Upper lobe of left lung (tissue), 4 donors: Measurements from ENCODE around the gene GALR3.

Experiments used
- CTCF ChIP-seq, 6 experiments: fragments of 450-650 bp in 4 of 6; fragments of 200-600 bp in 2 of 6; sonication (generic) in 2 of 6; IDR thresholded peaks; one replicate each; pipeline ENCODE4 v1.5.1; 2016 to 2019; ENCODE audit warnings: antibody characterized with exemption in 6 of 6
- EP300 ChIP-seq, 4 donors: sonication (generic); formaldehyde crosslinking; IDR thresholded peaks; one replicate each; pipeline ENCODE4 v1.5.1; 2017; ENCODE audit warnings: antibody characterized with exemption in 4 of 4, control low read depth in 2 of 4
- POLR2AphosphoS5 ChIP-seq, 2 donors: sonication (generic); formaldehyde crosslinking; IDR thresholded peaks; one replicate each; pipeline ENCODE4 v1.5.1; 2017; ENCODE audit warnings: antibody characterized with exemption in 2 of 2

DNA sequence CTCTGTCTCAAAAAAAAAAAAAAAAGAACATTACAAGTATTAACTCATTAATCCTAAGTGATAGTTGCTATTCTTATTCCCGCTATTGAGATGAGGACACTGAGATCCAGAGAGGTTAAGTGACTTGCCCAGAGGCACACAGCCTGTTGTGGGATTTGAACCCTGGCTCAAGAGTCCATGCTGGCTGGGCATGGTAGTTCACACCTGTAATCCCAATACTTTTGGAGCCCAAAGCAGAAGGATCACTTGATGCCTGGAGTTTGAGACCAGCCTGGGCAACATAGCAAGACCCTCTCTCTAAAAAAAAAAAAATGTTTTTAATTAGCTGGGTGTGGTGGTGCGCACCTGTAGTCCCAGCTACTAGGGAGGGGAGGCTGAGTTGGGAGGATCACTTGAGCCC lies 11.3 kb upstream of the GALR3 start:
- TF ChIP-seq CTCF (IDR thresholded peaks at IDR 0.05), result no peak
- no peak for TF ChIP-seq EP300 (IDR thresholded peaks at IDR 0.05)
- no peak for TF ChIP-seq POLR2AphosphoS5 (IDR thresholded peaks at IDR 0.05)
